GM19238 (cell line): ENCODE measurements around the gene NOS2.
"Not testable (repeated sequence)": the region's sequence is repeated elsewhere in the genome, so short reads cannot be mapped to it uniquely, and the experiment has no call there.

Source experiments
- DNase-seq: peaks from one replicate; pipeline ENCODE4 v3.0.0; 2011; ENCODE audit warnings: low spot score; ENCODE audit not compliant: insufficient read length

The NOS2 gene

GRCh38 chr17:27800522-27800921 is at the start of gene NOS2:
Gene NOS2, minus strand, starts transcription at chr17:27800529. Its CDS starts 1,720 bp downstream, at chr17:27798809.
- no peak for DNase-seq

DNA sequence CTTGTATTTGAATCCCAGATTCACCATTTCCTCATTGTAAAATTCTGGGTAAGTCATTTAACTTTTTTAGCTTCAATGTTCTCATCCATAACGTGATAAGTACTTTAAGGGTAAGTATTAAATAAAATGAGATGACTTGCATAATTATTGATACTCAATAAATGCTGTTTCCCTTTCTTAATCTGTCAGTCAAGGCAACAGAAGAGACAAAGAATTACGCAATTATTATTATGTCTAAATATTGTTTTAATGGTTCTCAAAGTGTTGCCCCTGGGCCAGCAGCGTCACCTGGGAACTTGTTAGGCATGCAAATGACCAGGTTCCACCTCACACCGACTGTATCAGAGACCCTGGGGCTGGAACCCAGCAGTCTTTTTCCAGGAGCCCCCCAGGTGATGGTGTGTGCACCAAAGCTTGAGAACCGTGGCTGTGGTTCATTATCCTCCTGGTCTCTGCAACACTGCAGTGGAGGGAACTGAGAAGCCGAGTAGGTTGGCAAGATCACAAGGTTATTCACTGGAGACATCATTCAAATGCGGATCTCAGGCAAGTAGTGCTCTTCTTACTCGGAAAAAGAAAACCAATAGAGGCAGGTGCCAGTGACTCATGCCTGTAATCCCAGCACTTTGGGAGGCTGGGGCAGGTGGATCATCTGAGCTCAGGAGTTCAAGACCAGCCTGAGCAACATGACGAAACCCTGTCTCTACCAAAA is 49.3 kb upstream of the NOS2 start:
- DNase-seq, result no peak

GRCh38 chr17:27848931-27849330 is 48.6 kb upstream of the NOS2 start:
- no peak for DNase-seq

DNA sequence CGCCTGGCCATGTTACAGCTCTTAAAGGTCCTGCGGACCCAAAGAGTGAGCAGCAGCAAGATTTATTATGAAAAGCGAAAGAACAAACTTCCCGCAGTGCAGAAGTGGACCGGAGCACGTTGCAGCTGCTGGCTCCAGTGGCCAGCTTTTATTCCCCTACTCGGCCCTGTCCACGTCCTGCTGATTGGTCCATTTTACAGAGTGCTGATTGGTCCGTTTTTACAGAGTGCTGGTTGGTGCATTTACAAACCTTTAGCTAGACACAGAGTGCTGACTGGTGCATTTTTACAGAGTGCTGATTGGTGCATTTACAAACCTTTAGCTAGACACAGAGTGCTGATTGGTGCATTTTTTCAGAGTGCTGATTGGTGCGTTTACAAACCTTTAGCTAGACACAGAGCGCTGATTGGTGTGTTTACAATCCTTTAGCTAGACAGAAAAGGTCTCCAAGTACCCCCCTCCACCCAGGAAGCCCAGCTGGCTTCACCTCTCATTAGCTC is 46.5 kb upstream of the NOS2 start:
- not testable (repeated sequence) for DNase-seq

DNA sequence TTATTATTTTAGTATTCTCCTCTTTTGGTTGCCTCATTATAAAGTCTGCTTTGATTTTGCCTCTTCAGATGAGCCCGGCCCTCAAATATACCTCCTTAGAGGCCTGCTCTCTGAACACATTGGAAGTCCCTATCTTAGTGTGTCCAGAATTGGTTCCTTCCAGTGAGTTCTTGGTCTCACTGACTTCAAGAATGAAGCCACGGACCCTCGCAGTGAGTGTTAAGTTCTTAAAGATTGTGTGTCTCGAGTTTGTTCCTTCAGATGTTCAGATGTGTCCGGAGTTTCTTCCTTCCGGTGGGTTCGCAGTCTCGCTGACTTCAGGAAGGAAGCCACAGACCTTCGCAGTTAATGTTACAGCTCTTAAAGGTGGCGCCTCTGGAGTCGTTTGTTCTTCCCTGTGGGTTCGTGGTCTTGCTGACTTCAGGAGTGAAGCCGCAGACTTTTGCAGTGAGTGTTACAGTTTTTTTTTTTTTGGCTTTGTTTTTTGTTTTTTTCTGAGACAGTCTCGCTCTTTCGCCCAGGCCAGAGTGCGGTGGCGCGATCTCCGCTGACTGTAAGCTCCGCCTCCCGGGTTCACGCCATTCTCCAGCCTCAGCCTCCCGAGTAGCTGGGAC is 45.8 kb upstream of the NOS2 start:
- no peak for DNase-seq

DNA sequence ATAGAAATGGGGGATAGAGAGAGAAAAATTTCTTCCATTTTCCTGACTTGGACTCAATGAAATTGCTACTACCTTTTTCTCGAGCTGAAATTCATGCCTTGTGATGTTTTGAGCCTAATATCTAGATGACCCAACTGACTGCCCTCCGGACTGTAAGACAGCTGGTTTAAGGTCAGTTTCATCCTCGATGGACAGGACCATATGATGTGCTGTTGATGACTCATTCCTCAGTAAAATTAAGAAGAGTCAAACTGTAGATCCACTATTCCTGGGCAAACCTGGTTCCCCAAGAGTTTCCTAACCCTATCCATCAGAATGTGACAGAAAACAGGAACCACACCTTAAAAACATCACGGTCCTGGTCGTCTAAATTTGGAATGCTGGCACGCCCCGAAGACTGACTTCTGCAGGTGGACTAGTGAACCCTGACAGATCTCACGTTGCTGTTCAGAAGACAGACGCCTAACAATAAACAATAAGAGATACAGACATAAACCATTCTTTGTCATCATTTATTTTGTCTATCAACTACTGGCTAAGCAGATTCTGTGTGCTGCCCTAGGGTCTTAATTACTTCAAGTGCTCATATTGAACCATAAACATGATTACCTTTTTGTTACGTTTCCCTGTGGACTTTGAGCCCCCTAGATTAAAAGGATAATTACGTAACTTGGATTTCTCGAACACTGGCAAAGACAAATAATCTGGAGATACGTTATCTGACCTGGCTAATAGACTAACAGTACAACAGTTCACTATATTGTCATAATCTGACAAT is 45.1 kb upstream of the NOS2 start:
- DNase-seq, result no peak

DNA sequence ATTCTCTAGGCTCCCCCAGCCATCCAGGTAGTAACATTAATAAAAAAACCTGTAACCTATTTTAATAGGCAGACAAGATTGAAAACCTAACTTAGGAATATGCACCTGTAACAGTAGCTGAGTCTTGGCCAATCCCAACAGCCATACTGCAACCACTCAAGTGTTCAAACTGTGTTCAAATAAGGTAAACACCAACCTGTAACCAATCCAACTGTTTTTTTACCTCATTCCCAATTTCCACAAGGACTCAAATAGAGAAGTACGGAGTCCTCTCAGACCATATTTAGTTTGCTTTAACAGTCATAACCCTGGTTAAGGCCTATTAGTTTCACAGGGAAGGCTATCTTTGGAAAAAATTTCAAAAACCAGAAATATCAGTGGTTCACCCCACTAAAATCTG is 40.4 kb upstream of the NOS2 start:
- no peak for DNase-seq

DNA sequence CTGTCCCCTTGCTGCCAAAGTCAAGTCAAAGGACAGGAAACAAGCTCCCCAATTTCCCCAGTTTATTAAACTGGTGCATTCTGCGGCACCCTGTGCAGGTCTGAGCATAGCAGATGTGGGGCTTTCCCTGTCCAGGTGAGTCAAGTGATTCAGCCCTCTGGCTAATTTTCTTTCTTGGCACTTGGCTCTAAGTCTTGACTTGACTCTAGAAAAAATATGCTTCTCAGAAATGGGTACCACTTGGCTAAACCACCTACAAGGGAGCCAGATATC is 40.0 kb upstream of the NOS2 start:
- DNase-seq, result not testable (repeated sequence)

DNA sequence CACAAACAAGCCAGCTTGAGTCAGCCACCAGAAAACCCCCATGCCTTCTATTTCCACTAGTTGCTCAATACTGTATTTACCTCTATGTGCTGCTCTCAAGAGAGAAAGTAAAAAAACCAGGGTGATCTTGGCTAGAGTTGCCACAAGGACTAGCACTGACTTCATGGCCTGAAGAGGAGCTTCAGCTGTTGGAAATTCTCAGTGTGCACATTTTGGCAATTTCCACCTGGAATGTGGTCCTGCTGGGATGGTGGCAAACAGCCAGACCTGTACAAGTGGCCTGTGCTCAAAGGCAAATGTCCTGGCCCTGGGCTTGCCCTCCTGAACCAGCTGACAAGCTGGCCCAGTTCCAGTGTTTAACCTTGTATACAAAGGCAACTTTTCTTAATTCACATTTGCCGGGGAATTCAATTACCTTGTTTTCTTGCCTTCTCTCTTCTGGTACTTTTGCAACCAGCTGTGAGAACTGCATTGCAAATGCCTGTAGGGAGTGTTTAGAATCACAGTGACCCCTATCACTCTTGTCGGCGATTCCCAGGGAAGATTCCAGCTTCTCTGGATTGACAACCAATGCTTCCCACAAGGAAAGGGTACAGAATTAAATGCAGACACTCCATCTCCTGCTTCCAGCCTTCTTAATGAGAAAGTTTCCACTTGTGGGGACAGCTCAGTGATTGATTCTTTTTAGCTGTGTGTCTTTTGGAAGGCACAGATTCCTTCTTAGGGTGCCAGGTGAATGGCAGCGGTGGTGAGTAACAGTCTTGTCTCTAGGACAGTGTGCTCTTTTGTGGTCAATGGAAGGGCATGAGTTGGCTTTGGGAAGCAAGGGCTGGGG is 39.5 kb upstream of the NOS2 start:
- not testable (repeated sequence) for DNase-seq

DNA sequence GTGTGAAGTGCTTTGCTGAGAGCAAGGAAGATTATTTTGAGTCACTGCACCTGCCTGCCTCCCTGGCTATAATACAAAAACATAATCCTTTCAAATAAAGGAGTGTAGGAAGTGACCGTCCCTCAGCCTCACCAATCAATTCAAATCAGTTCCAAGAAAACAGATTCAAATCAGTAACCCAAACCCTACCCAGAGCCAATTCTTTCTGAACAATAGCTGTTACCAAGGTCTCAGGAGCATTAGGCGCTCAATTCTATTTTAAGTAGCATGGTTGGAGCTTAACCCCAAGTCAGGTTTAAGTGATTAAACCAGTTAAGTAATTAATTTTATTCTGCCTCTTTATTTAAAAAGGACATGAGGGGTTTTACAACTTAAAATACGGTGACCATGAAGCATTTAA is 38.3 kb upstream of the NOS2 start:
- DNase-seq, result not testable (repeated sequence)

- DNase-seq, result not testable (repeated sequence)
These were observed 37.4 kb upstream of the NOS2 start for GRCh38 chr17:27837769-27838168.

- DNase-seq, result no peak
These were observed 36.3 kb upstream of the NOS2 start for GRCh38 chr17:27836651-27837050.

- no peak for DNase-seq
These were observed 34.2 kb upstream of the NOS2 start for GRCh38 chr17:27834571-27834970.

DNA sequence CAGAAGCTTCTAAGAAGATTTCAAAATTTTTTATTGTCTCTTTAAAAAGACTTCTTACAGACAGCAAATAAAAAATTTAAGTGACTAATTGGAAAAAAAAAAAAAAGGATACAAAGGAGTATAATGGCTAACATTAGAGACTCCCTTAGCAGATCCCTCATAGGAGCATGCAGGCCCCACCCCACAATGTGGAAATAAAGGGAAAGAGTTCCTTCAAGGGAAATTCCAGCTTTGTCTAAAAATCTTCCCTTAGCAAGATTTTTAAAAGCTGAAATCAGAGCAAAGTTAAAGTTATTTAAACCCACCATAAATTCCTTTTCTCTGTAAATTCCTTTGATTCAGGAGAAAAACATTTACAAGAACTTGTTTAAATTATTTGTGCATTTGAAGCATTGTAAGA is 32.5 kb upstream of the NOS2 start:
- no peak for DNase-seq

DNA sequence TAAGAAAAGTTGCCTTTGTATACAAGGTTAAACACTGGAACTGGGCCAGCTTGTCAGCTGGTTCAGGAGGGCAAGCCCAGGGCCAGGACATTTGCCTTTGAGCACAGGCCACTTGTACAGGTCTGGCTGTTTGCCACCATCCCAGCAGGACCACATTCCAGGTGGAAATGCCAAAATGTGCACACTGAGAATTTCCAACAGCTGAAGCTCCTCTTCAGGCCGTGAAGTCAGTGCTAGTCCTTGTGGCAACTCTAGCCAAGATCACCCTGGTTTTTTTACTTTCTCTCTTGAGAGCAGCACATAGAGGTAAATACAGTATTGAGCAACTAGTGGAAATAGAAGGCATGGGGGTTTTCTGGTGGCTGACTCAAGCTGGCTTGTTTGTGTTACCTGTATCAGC is 29.6 kb upstream of the NOS2 start:
- not testable (repeated sequence) for DNase-seq

DNA sequence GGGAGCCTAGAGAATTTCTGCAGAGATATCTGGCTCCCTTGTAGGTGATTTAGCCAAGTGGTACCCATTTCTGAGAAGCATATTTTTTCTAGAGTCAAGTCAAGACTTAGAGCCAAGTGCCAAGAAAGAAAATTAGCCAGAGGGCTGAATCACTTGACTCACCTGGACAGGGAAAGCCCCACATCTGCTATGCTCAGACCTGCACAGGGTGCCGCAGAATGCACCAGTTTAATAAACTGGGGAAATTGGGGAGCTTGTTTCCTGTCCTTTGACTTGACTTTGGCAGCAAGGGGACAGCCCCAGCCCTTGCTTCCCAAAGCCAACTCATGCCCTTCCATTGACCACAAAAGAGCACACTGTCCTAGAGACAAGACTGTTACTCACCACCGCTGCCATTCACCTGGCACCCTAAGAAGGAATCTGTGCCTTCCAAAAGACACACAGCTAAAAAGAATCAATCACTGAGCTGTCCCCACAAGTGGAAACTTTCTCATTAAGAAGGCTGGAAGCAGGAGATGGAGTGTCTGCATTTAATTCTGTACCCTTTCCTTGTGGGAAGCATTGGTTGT is 28.9 kb upstream of the NOS2 start:
- DNase-seq, result not testable (repeated sequence)

GRCh38 chr17:27825459-27825858 is 25.1 kb upstream of the NOS2 start:
- DNase-seq, result no peak

DNA sequence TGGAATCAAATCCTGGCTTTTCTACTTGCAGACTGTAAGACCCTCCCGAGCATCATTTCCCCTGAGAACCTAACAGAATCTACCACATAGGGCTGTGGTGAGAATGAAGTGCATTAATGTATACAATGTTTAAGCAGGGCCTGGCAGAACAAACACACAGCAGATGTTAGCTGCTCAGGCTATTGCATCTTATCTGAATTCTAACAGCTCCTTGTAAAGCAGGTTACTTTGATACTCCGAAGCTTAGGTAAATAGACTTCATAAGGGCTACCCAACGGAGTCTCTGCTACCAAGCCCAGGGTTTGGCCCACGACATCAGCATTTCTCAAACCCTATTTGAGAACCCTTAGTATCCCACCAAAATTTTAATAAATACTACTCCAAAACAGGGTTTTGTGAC is 24.4 kb upstream of the NOS2 start:
- no peak for DNase-seq

DNA sequence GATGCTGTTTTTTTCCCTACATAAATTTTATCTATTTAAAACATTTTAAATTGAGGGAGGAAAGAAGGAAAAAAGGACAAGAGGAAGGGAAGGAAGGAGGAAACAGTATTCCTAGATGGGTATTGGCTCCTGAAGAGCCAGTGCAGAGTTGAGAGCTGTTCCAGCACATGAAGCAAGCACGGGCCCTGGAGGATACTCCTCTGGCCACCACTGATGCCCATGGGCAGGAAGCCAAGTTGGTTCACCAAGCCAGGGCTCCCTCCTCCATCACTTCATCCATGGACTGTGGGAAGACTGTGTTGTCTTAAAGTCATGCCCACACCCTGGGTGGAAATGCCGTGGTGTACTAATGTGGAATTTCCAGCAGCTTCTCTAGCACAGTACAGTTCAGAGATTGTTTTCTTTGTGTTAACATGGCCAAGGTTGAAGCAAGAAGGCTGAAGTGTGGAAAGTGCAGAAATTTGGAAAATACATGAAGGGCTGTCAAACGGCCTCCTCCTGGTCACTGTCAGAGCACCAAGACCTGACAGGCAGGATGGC is 23.9 kb upstream of the NOS2 start:
- DNase-seq, result no peak

GRCh38 chr17:27822108-27822507 is 21.8 kb upstream of the NOS2 start:
- DNase-seq, result not testable (repeated sequence)

DNA sequence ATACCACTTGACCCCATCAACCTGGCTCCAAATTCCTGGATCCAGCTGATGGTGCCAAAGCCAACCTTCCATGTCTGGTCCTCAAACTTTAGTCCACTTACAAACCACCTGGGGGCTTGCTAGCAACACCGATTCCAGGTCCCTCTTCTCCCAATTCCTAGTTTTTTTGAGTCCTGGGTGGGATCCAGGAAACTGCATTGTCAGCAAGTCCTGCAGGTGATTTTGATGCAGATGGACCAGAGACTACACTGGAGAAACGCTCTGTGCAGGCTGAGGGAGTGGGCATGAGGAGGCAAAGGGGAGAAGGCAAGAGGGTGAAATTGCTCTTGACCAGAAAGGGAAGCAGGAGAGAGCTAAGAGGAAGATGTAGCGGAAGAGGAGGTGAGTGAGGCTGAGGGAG is 21.0 kb upstream of the NOS2 start:
- DNase-seq, result no peak
